ENCODE results near the gene RANBP2.
"Not testable (repeated sequence)": the region's sequence is repeated elsewhere in the genome, so short reads cannot be mapped to it uniquely, and the experiment has no call there.

DNA sequence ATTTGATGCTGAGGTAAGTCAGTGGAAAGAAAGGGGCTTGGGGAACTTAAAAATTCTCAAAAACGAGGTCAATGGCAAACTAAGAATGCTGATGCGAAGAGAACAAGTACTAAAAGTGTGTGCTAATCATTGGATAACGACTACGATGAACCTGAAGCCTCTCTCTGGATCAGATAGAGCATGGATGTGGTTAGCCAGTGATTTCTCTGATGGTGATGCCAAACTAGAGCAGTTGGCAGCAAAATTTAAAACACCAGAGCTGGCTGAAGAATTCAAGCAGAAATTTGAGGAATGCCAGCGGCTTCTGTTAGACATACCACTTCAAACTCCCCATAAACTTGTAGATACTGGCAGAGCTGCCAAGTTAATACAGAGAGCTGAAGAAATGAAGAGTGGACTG is 47.4 kb downstream of the RANBP2 start:
- not testable (repeated sequence) for TF ChIP-seq POLR2A (IDR thresholded peaks at IDR 0.05; ENCODE audit: low read length); GATA1 (IDR thresholded peaks at IDR 0.05; ENCODE audit: low read depth, low read length)

Measured in erythroblast (primary cell).